IPS-18a (cell line): ENCODE results near the gene PMS1.
"Not testable (repeated sequence)": the region's sequence is repeated elsewhere in the genome, so short reads cannot be mapped to it uniquely, and the experiment has no call there.

ENCODE experiments used
- H3K27ac ChIP-seq: one replicate; pipeline ENCODE4 v1.5.1; 2013; ENCODE audit warnings: low read length
- H3K27me3 ChIP-seq: one replicate; pipeline ENCODE4 v1.6.1; 2013; ENCODE audit warnings: mild to moderate bottlenecking, low read length; ENCODE audit not compliant: control insufficient read depth, insufficient read depth
- H3K36me3 ChIP-seq: one replicate; pipeline ENCODE4 v1.6.1; 2013; ENCODE audit warnings: low read depth, low read length; ENCODE audit not compliant: control insufficient read depth
- H3K4me1 ChIP-seq: one replicate; pipeline ENCODE4 v1.6.1; 2013; ENCODE audit warnings: low read depth, low read length; ENCODE audit not compliant: control insufficient read depth
- H3K4me3 ChIP-seq: one replicate; pipeline ENCODE4 v1.5.1; 2013; ENCODE audit warnings: low read length
- H3K9ac ChIP-seq: one replicate; pipeline ENCODE4 v1.6.1; 2013; ENCODE audit warnings: mild to moderate bottlenecking, low read length, moderate library complexity
- H3K9me3 ChIP-seq: one replicate; pipeline ENCODE4 v1.6.1; 2013; ENCODE audit warnings: low read depth, low read length; ENCODE audit not compliant: control insufficient read depth

Gene PMS1

DNA sequence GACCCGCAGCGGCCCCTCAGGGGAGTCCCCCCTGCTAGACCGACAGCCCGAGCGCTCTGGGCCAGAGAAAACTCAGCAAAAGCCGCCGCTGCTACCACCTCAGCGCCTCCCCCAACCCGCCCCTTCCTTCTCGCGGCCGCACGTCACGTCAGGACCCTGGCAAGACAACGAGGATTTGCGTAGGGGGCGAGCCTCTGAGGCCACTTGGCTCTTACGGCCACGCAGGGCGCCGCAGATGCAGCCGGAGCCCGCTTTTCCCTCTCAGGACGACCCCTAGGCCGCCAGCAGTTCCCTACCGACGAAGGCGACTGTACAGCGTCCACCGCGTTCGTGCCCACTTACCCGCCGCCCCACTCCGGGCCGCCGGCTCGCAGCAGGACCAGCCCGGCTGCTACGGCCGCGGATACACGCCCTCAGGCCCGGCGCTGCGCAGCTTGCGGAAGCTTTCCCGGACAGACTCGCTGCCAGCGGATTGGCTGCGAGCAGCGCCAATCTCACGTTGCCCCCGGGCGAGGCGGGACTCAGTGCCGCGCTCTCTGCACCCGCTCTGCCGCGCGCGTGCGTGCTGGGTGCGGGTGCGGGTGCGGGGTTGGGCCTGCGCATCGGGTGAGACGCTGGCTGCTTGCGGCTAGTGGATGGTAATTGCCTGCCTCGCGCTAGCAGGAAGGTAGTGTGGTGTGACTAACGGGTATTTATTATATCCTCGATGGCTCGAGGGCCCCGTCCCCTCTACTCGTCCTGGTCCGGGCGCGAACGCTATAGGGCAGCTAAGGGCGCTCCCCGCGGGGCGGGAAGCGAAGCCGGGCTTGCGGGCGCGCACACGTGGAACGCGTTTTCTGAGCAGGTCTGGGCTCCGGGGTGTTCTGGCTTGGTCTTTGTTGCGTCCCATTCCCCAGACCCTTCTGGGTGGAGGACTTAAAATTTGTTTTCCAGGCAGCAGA, at the start of gene PMS1, which contains the start of gene ORMDL1:
Gene PMS1 (plus strand): TSS at position 524 of the 941 bp plus-strand sequence. CDS start 7,360 bp downstream, outside the sequence.
Gene ORMDL1 (minus strand): TSS at position 413 of the 941 bp plus-strand sequence. CDS start 1,744 bp downstream, outside the sequence.
- H3K4me3 ChIP-seq: peak within 1 kb of the TSS; percentile 86
- H3K36me3 ChIP-seq: peaks cover 26% of the 10 kb centered on the region
- H3K9ac ChIP-seq: peak within 1 kb of the TSS; percentile 93
- peak within 1 kb of the TSS; percentile 91 for H3K27ac ChIP-seq
- H3K4me1 ChIP-seq: peaks cover 4% of the 10 kb centered on the region
- no peaks in the 10 kb centered on the region for H3K27me3 ChIP-seq
- H3K9me3 ChIP-seq: no peaks in the 10 kb centered on the region

GRCh38 chr2:189751080-189751658, 33.1 kb upstream of the PMS1 start:
- Histone ChIP-seq H3K9me3 (no peaks in the 10 kb centered on the region), H3K4me3 (no peak overlapping the region), H3K27me3 (no peaks in the 10 kb centered on the region), H3K36me3 (peaks cover 20% of the 10 kb centered on the region), H3K4me1 (no peaks in the 10 kb centered on the region), H3K9ac (no peak overlapping the region), H3K27ac (no peak overlapping the region)

- Histone ChIP-seq H3K27ac (no peak overlapping the region), H3K4me1 (no peaks in the 10 kb centered on the region), H3K4me3 (no peak overlapping the region), H3K9ac (no peak overlapping the region), H3K36me3 (peaks cover 15% of the 10 kb centered on the region), H3K9me3 (no peaks in the 10 kb centered on the region), H3K27me3 (no peaks in the 10 kb centered on the region)
These were observed 27.8 kb upstream of the PMS1 start for GRCh38 chr2:189756311-189756952.

DNA sequence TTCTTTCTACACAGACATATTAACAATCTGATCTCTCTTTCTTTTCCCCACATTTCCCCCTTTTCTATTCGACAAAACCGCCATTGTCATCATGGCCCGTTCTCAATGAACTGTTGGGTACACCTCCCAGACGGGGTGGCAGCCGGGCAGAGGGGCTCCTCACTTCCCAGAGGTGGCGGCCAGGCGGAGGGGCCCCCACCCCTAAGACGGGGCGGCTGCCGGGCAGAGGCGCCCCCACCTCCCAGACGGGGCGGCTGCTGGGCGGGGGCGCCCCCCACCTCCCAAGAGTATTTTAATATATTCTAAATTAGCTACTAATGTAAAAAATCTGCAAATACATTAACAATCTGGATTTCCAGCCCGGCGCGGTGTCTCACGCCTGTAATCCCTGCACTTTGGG, 24.1 kb upstream of the PMS1 start:
- not testable (repeated sequence) for H3K4me3 ChIP-seq, H3K27me3 ChIP-seq, H3K9me3 ChIP-seq, H3K9ac ChIP-seq, H3K4me1 ChIP-seq, H3K36me3 ChIP-seq, H3K27ac ChIP-seq

DNA sequence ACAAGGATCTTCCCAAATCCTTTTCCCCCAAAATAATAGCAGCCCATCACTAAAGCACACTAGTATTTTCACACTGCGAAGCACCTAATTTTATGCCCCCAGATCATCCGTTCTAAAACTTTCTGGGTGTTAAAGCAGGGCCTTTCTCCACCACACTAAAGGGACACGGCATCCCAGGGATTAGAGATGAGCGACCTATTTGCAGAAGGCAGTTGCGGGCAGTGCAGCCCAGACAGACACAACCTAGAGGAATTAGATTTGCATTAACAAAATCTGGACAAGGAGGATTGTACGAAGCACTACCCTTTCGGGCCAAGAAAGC, 22.1 kb upstream of the PMS1 start:
- peaks cover 5% of the 10 kb centered on the region for H3K36me3 ChIP-seq
- H3K4me3 ChIP-seq: peak overlapping the region; percentile 95
- H3K27me3 ChIP-seq: no peaks in the 10 kb centered on the region
- no peaks in the 10 kb centered on the region for H3K9me3 ChIP-seq
- peak overlapping the region; percentile 95 for H3K9ac ChIP-seq
- no peaks in the 10 kb centered on the region for H3K4me1 ChIP-seq
- H3K27ac ChIP-seq: peak overlapping the region; percentile 19

GRCh38 chr2:189762551-189763298, 21.5 kb upstream of the PMS1 start, which contains the start of gene OSGEPL1:
Gene OSGEPL1 (minus strand): TSS chr2:189762792. CDS start chr2:189761640, 1,152 bp downstream.
- Histone ChIP-seq H3K4me3 (peak within 1 kb of the TSS; percentile 95), H3K36me3 (peaks cover 7% of the 10 kb centered on the region), H3K27me3 (no peaks in the 10 kb centered on the region), H3K4me1 (no peaks in the 10 kb centered on the region), H3K9me3 (no peaks in the 10 kb centered on the region), H3K9ac (peak within 1 kb of the TSS; percentile 95), H3K27ac (peak within 1 kb of the TSS; percentile 93)

DNA sequence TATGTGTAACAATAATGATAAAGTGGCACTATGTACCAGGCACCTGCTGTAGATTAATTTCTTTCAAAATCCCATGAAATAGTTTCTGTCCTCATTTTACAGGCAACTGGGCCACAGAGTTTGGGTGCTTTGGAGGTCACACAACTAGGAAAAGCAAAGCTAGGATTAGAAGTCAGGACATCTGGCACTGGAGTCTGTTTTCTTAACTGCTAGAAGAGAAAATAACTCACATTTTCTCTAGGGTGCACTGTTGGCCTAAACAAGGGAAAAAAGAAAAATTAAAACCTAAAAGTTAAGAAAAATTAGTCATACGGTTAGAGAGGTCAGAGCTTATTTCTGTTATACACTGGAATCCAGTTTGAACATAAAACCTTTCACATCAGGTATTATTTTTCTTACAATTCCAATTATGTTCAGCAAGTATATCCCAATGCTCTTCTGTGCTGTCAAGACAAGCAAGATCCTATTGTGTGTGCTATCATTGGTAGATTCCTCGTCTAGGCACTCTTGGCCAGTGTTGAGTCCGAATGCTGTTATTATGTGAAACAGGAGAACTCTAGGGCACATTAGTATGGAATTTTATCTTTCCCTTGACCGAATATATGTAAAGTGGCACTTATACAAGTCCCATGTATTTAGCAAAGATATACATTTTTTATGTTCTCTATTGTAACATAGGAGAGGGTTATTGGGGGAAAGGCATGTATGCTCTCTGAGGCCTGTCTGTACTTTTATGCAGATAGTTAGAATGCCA, 20.2 kb upstream of the PMS1 start:
- H3K36me3 ChIP-seq: peaks cover 12% of the 10 kb centered on the region
- no peaks in the 10 kb centered on the region for H3K4me1 ChIP-seq
- H3K9ac ChIP-seq: peak overlapping the region; percentile 95
- peak overlapping the region; percentile 95 for H3K4me3 ChIP-seq
- H3K27me3 ChIP-seq: no peaks in the 10 kb centered on the region
- no peaks in the 10 kb centered on the region for H3K9me3 ChIP-seq
- no peak overlapping the region for H3K27ac ChIP-seq

DNA sequence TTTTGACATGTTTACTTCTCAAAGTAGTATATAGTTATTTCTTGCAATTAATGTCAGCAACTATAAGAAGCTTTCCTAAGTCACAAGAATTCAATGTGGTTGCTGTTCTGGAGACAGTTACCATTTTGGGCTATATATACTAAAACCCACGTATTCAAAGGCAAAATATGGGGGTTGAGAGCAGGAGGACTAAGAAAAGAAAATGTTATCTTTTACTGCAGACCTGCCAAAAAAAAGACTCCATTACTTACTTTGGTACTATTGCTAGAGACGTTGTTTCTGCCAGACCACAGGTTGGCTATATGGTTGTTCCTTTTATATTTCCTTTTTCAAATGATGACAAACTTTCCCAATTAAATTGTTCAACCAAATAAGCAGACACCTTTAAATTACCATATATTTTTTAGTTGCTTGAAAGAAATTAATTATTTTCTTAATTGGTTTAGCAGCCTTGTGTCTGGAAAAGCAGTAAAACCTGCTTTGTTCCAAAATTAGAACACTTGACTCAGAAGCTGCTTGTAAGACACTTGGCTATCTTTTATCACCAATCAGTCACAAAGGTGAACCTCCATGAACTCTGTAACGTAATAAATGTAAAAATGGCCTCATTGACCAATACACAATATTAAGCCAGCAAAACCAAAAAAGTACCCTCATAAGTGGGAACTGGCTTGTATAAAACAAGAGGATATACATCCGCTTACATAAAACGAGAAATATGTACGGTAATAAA, 13.5 kb upstream of the PMS1 start:
- Histone ChIP-seq H3K9me3 (no peaks in the 10 kb centered on the region), H3K36me3 (peaks cover 65% of the 10 kb centered on the region), H3K27ac (no peak overlapping the region), H3K4me3 (no peak overlapping the region), H3K27me3 (no peaks in the 10 kb centered on the region), H3K9ac (no peak overlapping the region), H3K4me1 (no peaks in the 10 kb centered on the region)

DNA sequence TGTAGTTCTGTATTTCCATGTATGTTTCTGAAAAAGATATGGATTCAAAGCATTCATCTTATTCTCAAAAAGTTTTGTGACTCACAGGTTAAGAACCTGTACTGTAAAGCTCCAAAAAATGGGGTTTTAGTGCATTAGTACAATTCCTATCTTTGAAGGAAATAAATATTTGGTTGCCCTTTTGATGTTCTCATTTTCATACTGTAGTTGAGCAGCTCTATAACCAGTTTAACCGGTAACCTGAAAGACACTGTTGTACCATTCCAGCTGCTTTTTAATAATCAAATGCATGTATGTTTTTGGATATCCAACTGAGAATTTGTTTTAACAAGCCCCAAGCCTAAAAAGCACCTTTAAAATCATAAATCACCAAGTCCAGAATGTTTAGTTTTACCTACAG, 12.0 kb upstream of the PMS1 start:
- Histone ChIP-seq H3K36me3 (peaks cover 74% of the 10 kb centered on the region), H3K27me3 (no peaks in the 10 kb centered on the region), H3K9ac (no peak overlapping the region), H3K27ac (no peak overlapping the region), H3K9me3 (no peaks in the 10 kb centered on the region), H3K4me3 (no peak overlapping the region), H3K4me1 (no peaks in the 10 kb centered on the region)

DNA sequence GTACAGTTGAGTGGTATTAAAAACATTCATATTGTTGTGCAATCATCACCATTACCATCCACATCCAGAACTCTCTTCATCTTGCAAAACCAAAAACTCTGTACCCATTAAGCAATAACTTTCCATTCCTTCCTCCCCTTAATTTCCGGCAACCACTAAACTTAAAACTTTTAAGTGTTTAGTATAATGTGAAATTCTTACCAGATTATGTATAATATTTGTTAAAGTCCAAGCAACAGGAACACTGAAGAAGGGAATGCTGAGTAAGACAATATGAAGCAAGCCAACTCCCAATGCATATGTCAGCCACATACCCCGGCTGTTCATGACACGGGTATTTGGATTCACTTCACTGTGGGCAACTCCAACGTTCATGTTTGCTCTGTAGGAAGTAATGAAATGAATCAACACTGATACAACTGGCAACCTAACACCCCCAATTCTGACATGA, 2.0 kb upstream of the PMS1 start:
- peaks cover 4% of the 10 kb centered on the region for H3K4me1 ChIP-seq
- peak overlapping the region; percentile 86 for H3K4me3 ChIP-seq
- peaks cover 44% of the 10 kb centered on the region for H3K36me3 ChIP-seq
- H3K9me3 ChIP-seq: no peaks in the 10 kb centered on the region
- H3K27me3 ChIP-seq: no peaks in the 10 kb centered on the region
- no peak overlapping the region for H3K9ac ChIP-seq
- H3K27ac ChIP-seq: no peak overlapping the region
